Activated CD8-positive, alpha-beta memory T cell treated with anti-CD3 and anti-CD28 coated beads for 4 hours (primary cell): Measurements from ENCODE around the gene SHTN1.
A peak's percentile ranks its signal among the peaks of the same experiment; 100 is the strongest.

Experiments used
- DNase-seq, 2 donors: peaks; one replicate each; pipeline ENCODE4 v3.0.0-alpha.2; 2020; ENCODE audit warnings: low read depth in 2 of 2

SHTN1 gene

GRCh38 chr10:117005026-117005526, at the start of gene SHTN1:
Gene SHTN1 (minus strand): TSS chr10:117005187. CDS start chr10:117005079, 108 bp downstream.
- peak in 1 of 2 donors; percentile 5 for DNase-seq

GRCh38 chr10:117053482-117053881, 48.5 kb upstream of the SHTN1 start:
- DNase-seq, result no peak

GRCh38 chr10:117047947-117048346, 43.0 kb upstream of the SHTN1 start:
- DNase-seq, result no peak

- DNase-seq, result no peak
These were observed 11.3 kb upstream of the SHTN1 start for GRCh38 chr10:117016266-117016665.

GRCh38 chr10:117014835-117015234, 9.8 kb upstream of the SHTN1 start:
- no peak for DNase-seq

GRCh38 chr10:117007080-117007479, 2.1 kb upstream of the SHTN1 start:
- no peak for DNase-seq

GRCh38 chr10:117005527-117006055, 604 bp upstream of the SHTN1 start:
- DNase-seq, result no peak

- DNase-seq, result no peak
These were observed 561 bp downstream of the SHTN1 start for GRCh38 chr10:117004227-117005025.

- DNase-seq, result no peak
These were observed 1.7 kb downstream of the SHTN1 start for GRCh38 chr10:117003336-117003735.

GRCh38 chr10:117002206-117002605, 2.8 kb downstream of the SHTN1 start:
- DNase-seq, result no peak

- no peak for DNase-seq
These were observed 3.8 kb downstream of the SHTN1 start for GRCh38 chr10:117001144-117001543.

GRCh38 chr10:117000580-117000979, 4.4 kb downstream of the SHTN1 start:
- DNase-seq, result no peak

GRCh38 chr10:116998172-116998571, 6.8 kb downstream of the SHTN1 start:
- no peak for DNase-seq

GRCh38 chr10:116997015-116997414, 8.0 kb downstream of the SHTN1 start:
- DNase-seq, result no peak

GRCh38 chr10:116995648-116996047, 9.3 kb downstream of the SHTN1 start:
- DNase-seq, result no peak

GRCh38 chr10:116994113-116994890, 10.7 kb downstream of the SHTN1 start:
- no peak for DNase-seq

GRCh38 chr10:116993610-116994009, 11.4 kb downstream of the SHTN1 start:
- DNase-seq, result no peak

GRCh38 chr10:116992183-116992582, 12.8 kb downstream of the SHTN1 start:
- DNase-seq, result no peak

- no peak for DNase-seq
These were observed 14.6 kb downstream of the SHTN1 start for GRCh38 chr10:116990276-116990800.

- DNase-seq, result no peak
These were observed 15.5 kb downstream of the SHTN1 start for GRCh38 chr10:116989439-116989838.

- DNase-seq, result no peak
These were observed 16.7 kb downstream of the SHTN1 start for GRCh38 chr10:116988311-116988710.

- no peak for DNase-seq
These were observed 19.4 kb downstream of the SHTN1 start for GRCh38 chr10:116985611-116986010.
